DND-41 (cell line): ENCODE measurements around the gene MINDY4.

Source experiments
- ATAC-seq: fragments of 200-7000 bp; cut with Tn5 transposase; 3 replicates; pipeline ENCODE4 v1.9.1; 2021; ENCODE audit warnings: low read depth; ENCODE audit not compliant: insufficient read depth
- DNase-seq: peaks from one replicate; pipeline ENCODE4 v3.0.0-alpha.2; 2020
- H2AFZ ChIP-seq: 2 replicates; pipeline ENCODE4 v1.6.0; 2012; ENCODE audit warnings: low read depth, low read length
- H3K27ac ChIP-seq: 2 replicates; pipeline ENCODE4 v1.5.1; 2012; ENCODE audit warnings: low read length, inconsistent platforms
- H3K27me3 ChIP-seq: fragments of 200-600 bp; sonication (generic); 2 replicates; pipeline ENCODE4 v1.6.0; 2012; ENCODE audit warnings: low read length, mild to moderate bottlenecking, inconsistent platforms; ENCODE audit not compliant: insufficient read depth, poor library complexity
- H3K36me3 ChIP-seq: 2 replicates; pipeline ENCODE4 v1.5.1; 2012; ENCODE audit warnings: low read length, inconsistent platforms; ENCODE audit not compliant: insufficient read depth
- H3K4me1 ChIP-seq: 2 replicates; pipeline ENCODE4 v1.5.1; 2012; ENCODE audit warnings: mild to moderate bottlenecking, low read length; ENCODE audit not compliant: insufficient read depth
- H3K4me2 ChIP-seq: 2 replicates; pipeline ENCODE4 v1.6.0; 2012; ENCODE audit warnings: mild to moderate bottlenecking, moderate library complexity, low read length, inconsistent platforms; ENCODE audit not compliant: insufficient read depth
- H3K4me3 ChIP-seq, 2 experiments: fragments of 200-600 bp in 1 of 2; shearing (Covaris generic) in 1 of 2; 2 replicates each; pipeline ENCODE4 v1.5.1; 2012 to 2016; ENCODE audit warnings: inconsistent platforms in 2 of 2, low read length in 2 of 2, mild to moderate bottlenecking in 2 of 2, low read depth in 1 of 2, moderate library complexity in 1 of 2
- H3K79me2 ChIP-seq: 2 replicates; pipeline ENCODE4 v1.6.0; 2012; ENCODE audit warnings: low read length, inconsistent platforms; ENCODE audit not compliant: insufficient read depth
- H3K9ac ChIP-seq: 2 replicates; pipeline ENCODE4 v1.6.0; 2012; ENCODE audit warnings: low read depth, mild to moderate bottlenecking, inconsistent platforms, low read length, moderate library complexity
- H3K9me3 ChIP-seq: 2 replicates; pipeline ENCODE4 v1.5.1; 2012; ENCODE audit warnings: low read length, moderate library complexity, mild to moderate bottlenecking, inconsistent platforms; ENCODE audit not compliant: insufficient read depth, severe bottlenecking
- H4K20me1 ChIP-seq: 2 replicates; pipeline ENCODE4 v1.6.0; 2012; ENCODE audit warnings: low read length; ENCODE audit not compliant: insufficient read depth
- CTCF ChIP-seq: IDR thresholded peaks from 2 replicates; pipeline ENCODE4 v1.5.1; 2012; ENCODE audit warnings: borderline replicate concordance, low read length, moderate library complexity, mild to moderate bottlenecking; ENCODE audit not compliant: poor library complexity, severe bottlenecking; ENCODE audit errors: extremely low read depth
- EZH2 ChIP-seq: IDR thresholded peaks from 3 replicates; pipeline ENCODE4 v1.6.1; 2012; ENCODE audit warnings: borderline replicate concordance, low read depth, mild to moderate bottlenecking, moderate library complexity, low read length, inconsistent platforms; ENCODE audit not compliant: severe bottlenecking

Gene MINDY4

GRCh38 chr7:30851651-30852307 is 80.6 kb downstream of the MINDY4 start:
- no peak for ATAC-seq
- TF ChIP-seq EZH2 (no peak), CTCF (no peak)
- H3K79me2 ChIP-seq: no peaks in the 10 kb centered on the region
- H3K36me3 ChIP-seq: no peaks in the 10 kb centered on the region
- H3K27ac ChIP-seq: no peak overlapping the region
- no peaks in the 10 kb centered on the region for H3K27me3 ChIP-seq
- H3K4me1 ChIP-seq: no peaks in the 10 kb centered on the region
- no peak overlapping the region for H2AFZ ChIP-seq
- no peak overlapping the region for H3K4me2 ChIP-seq
- H4K20me1 ChIP-seq: no peaks in the 10 kb centered on the region
- no peaks in the 10 kb centered on the region for H3K9me3 ChIP-seq
- no peak overlapping the region for H3K4me3 ChIP-seq
- no peak for DNase-seq
- H3K9ac ChIP-seq: no peak overlapping the region

GRCh38 chr7:30852308-30852684 is 81.1 kb downstream of the MINDY4 start:
- Histone ChIP-seq H3K36me3 (no peaks in the 10 kb centered on the region), H4K20me1 (no peaks in the 10 kb centered on the region), H3K79me2 (no peaks in the 10 kb centered on the region), H3K9ac (no peak overlapping the region), H3K27ac (no peak overlapping the region), H3K27me3 (no peaks in the 10 kb centered on the region), H3K4me1 (no peaks in the 10 kb centered on the region), H2AFZ (no peak overlapping the region), H3K9me3 (no peaks in the 10 kb centered on the region), H3K4me2 (no peak overlapping the region), H3K4me3 (no peak overlapping the region)
- no peak for DNase-seq
- TF ChIP-seq EZH2 (no peak), CTCF (no peak)
- ATAC-seq: no peak

- TF ChIP-seq CTCF: no peak
- TF ChIP-seq EZH2: no peak
- H3K4me3 ChIP-seq: no peak overlapping the region
- no peak overlapping the region for H3K9ac ChIP-seq
- H3K79me2 ChIP-seq: no peaks in the 10 kb centered on the region
- ATAC-seq (no peak), DNase-seq (no peak)
- H3K4me2 ChIP-seq: no peak overlapping the region
- no peaks in the 10 kb centered on the region for H3K9me3 ChIP-seq
- no peaks in the 10 kb centered on the region for H4K20me1 ChIP-seq
- no peaks in the 10 kb centered on the region for H3K4me1 ChIP-seq
- H3K27me3 ChIP-seq: no peaks in the 10 kb centered on the region
- no peak overlapping the region for H2AFZ ChIP-seq
- H3K27ac ChIP-seq: no peak overlapping the region
- no peaks in the 10 kb centered on the region for H3K36me3 ChIP-seq
Observed at GRCh38 chr7:30852744-30853288, 81.6 kb downstream of the MINDY4 start.
